CD4-positive, CD25-positive, alpha-beta regulatory T cell (primary cell): ENCODE measurements around the gene SYT6. TPM values are rescaled to one million over a fixed set of nuclear protein-coding genes. Genes with fewer than 3 reads are reported as not detected.

Experiments used
- ATAC-seq, 2 donors: fragments of 150-1000 bp; cut with Tn5 transposase; one replicate each; pipeline ENCODE4 v1.10.0; 2021; ENCODE audit warnings: low read depth in 2 of 2, moderate number of reproducible peaks in 2 of 2, moderate library complexity in 1 of 2
- DNase-seq, 3 donors: peaks; one replicate each; pipeline versions ENCODE4 v3.0.0 to v3.0.0-alpha.2; 2012 to 2022; ENCODE audit warnings: mixed read lengths in 1 of 3
- H3K27ac ChIP-seq: one replicate; pipeline ENCODE4 v1.7.0; 2013; ENCODE audit warnings: mild to moderate bottlenecking, low read length; ENCODE audit not compliant: insufficient read depth, poor library complexity, severe bottlenecking
- H3K27me3 ChIP-seq: one replicate; pipeline ENCODE4 v1.7.0; 2013; ENCODE audit warnings: low read length; ENCODE audit not compliant: control insufficient read depth, insufficient read depth
- H3K36me3 ChIP-seq: one replicate; pipeline ENCODE4 v1.7.0; 2013; ENCODE audit warnings: mild to moderate bottlenecking, low read length, moderate library complexity; ENCODE audit not compliant: control insufficient read depth, insufficient read depth
- H3K4me1 ChIP-seq: 2 replicates; pipeline ENCODE4 v1.7.0; 2013; ENCODE audit warnings: mild to moderate bottlenecking, low read length; ENCODE audit not compliant: insufficient read depth, control insufficient read depth, poor library complexity, severe bottlenecking
- H3K4me3 ChIP-seq: one replicate; pipeline ENCODE4 v1.7.0; 2013; ENCODE audit warnings: low read depth, mild to moderate bottlenecking, low read length, moderate library complexity
- H3K9me3 ChIP-seq, 2 experiments: 1 replicate in 1 of 2; 2 replicates in 1 of 2; pipeline ENCODE4 v1.7.0; 2013; ENCODE audit warnings: low read length in 2 of 2, mild to moderate bottlenecking in 1 of 2, moderate library complexity in 1 of 2; ENCODE audit not compliant: control insufficient read depth in 2 of 2
- H3K27ac Mint-ChIP-seq, 3 donors: one replicate each; pipeline ENCODE4 v1.8.0; 2020 to 2022; ENCODE audit warnings: mild to moderate bottlenecking in 3 of 3, mixed read lengths in 3 of 3, moderate library complexity in 2 of 3
- H3K27me3 Mint-ChIP-seq: one replicate; pipeline ENCODE4 v1.8.0; 2022; ENCODE audit warnings: mild to moderate bottlenecking, mixed read lengths
- H3K36me3 Mint-ChIP-seq: one replicate; pipeline ENCODE4 v1.8.0; 2020; ENCODE audit warnings: mixed read lengths
- H3K4me1 Mint-ChIP-seq, 4 donors: one replicate each; pipeline ENCODE4 v1.8.0; 2020 to 2022; ENCODE audit warnings: mixed read lengths in 4 of 4, mild to moderate bottlenecking in 1 of 4
- H3K4me3 Mint-ChIP-seq, 4 donors: one replicate each; pipeline ENCODE4 v1.8.0; 2020 to 2022; ENCODE audit warnings: mild to moderate bottlenecking in 4 of 4, mixed read lengths in 4 of 4, moderate library complexity in 3 of 4
- H3K9me3 Mint-ChIP-seq, 7 donors: one replicate each; pipeline ENCODE4 v1.8.0; 2020 to 2022; ENCODE audit warnings: mixed read lengths in 7 of 7, mild to moderate bottlenecking in 3 of 7, moderate library complexity in 2 of 7
- polyA plus RNA-seq, 4 donors: library from polyadenylated mRNA; unstranded; fragments of 300-500 nt; fragmentation: Illumina TruSeq; gene quantifications; one replicate each; pipeline ENCODE4 v1.2.3, GENCODE V29; 2021
- total RNA-seq: library from RNA; stranded (reverse); gene quantifications from one replicate; pipeline ENCODE4 v1.2.3, GENCODE V29; 2022

Gene SYT6
- total RNA-seq, result 0.17 TPM
- polyA plus RNA-seq, result not detected

- H3K27ac Mint-ChIP-seq, result peak within 1 kb of the TSS in 1 of 3 donors; percentile 9
- peaks cover 76% of the 10 kb centered on the region for H3K27me3 Mint-ChIP-seq
- Histone ChIP-seq H3K4me1 (peaks cover 19% of the 10 kb centered on the region), H3K27ac (no peak within 1 kb of the TSS), H3K9me3 (no peaks in the 10 kb centered on the region), H3K27me3 (peaks cover 21% of the 10 kb centered on the region), H3K36me3 (no peaks in the 10 kb centered on the region), H3K4me3 (peak within 1 kb of the TSS; percentile 15)
- peaks cover 0 to 21% (median 10%) of the 10 kb centered on the region in 4 donors for H3K4me1 Mint-ChIP-seq
- peaks cover 0 to 5% (median 1%) of the 10 kb centered on the region in 7 donors for H3K9me3 Mint-ChIP-seq
- H3K36me3 Mint-ChIP-seq, result no peaks in the 10 kb centered on the region
- ATAC-seq (no peak), DNase-seq (no peak)
- peak within 1 kb of the TSS in 3 of 4 donors; percentile 48 to 76 (median 72) for H3K4me3 Mint-ChIP-seq
Observed at GRCh38 chr1:114153261-114154145, at the start of gene SYT6. TSS of gene SYT6 (minus strand) at chr1:114153869. CDS start at chr1:114153772, 97 bp downstream.

- H3K9me3 ChIP-seq, result no peaks in the 10 kb centered on the region
- ATAC-seq (no peak), DNase-seq (no peak)
- Mint-ChIP-seq H3K4me3 (no peak overlapping the region), H3K27ac (peak overlapping the region in 1 of 3 donors; percentile 54), H3K4me1 (no peaks in the 10 kb centered on the region), H3K36me3 (no peaks in the 10 kb centered on the region), H3K9me3 (peaks cover 0 to 4% (median 0%) of the 10 kb centered on the region in 7 donors), H3K27me3 (peaks cover 22% of the 10 kb centered on the region)
- peaks cover 9% of the 10 kb centered on the region for H3K27me3 ChIP-seq
- H3K27ac ChIP-seq, result no peak overlapping the region
- no peak overlapping the region for H3K4me3 ChIP-seq
- no peaks in the 10 kb centered on the region for H3K36me3 ChIP-seq
- H3K4me1 ChIP-seq, result no peaks in the 10 kb centered on the region
Observed at GRCh38 chr1:114201486-114201885, 47.8 kb upstream of the SYT6 start.

GRCh38 chr1:114199017-114199594 is 45.4 kb upstream of the SYT6 start:
- no peak overlapping the region for H3K27ac Mint-ChIP-seq
- Histone ChIP-seq H3K4me1 (no peaks in the 10 kb centered on the region), H3K4me3 (no peak overlapping the region), H3K27ac (no peak overlapping the region), H3K9me3 (no peaks in the 10 kb centered on the region), H3K36me3 (no peaks in the 10 kb centered on the region), H3K27me3 (peaks cover 9% of the 10 kb centered on the region)
- peaks cover 0 to 3% (median 0%) of the 10 kb centered on the region in 4 donors for H3K4me1 Mint-ChIP-seq
- ATAC-seq (no peak), DNase-seq (no peak)
- H3K27me3 Mint-ChIP-seq, result peaks cover 31% of the 10 kb centered on the region
- H3K4me3 Mint-ChIP-seq, result no peak overlapping the region
- H3K9me3 Mint-ChIP-seq, result peaks cover 0 to 6% (median 0%) of the 10 kb centered on the region in 7 donors
- H3K36me3 Mint-ChIP-seq, result no peaks in the 10 kb centered on the region

GRCh38 chr1:114196992-114197907 is 43.6 kb upstream of the SYT6 start:
- Mint-ChIP-seq H3K4me1 (peaks cover 0 to 3% (median 0%) of the 10 kb centered on the region in 4 donors), H3K9me3 (peaks cover 0 to 6% (median 0%) of the 10 kb centered on the region in 7 donors), H3K27ac (no peak overlapping the region), H3K4me3 (no peak overlapping the region), H3K27me3 (peaks cover 27% of the 10 kb centered on the region), H3K36me3 (no peaks in the 10 kb centered on the region)
- H3K27me3 ChIP-seq, result peaks cover 9% of the 10 kb centered on the region
- H3K9me3 ChIP-seq, result no peaks in the 10 kb centered on the region
- no peak overlapping the region for H3K4me3 ChIP-seq
- no peak overlapping the region for H3K27ac ChIP-seq
- no peaks in the 10 kb centered on the region for H3K36me3 ChIP-seq
- ATAC-seq, result no peak
- no peak for DNase-seq
- no peaks in the 10 kb centered on the region for H3K4me1 ChIP-seq

GRCh38 chr1:114195819-114196218 is 42.1 kb upstream of the SYT6 start:
- Histone ChIP-seq H3K9me3 (no peaks in the 10 kb centered on the region), H3K36me3 (no peaks in the 10 kb centered on the region), H3K27me3 (peaks cover 9% of the 10 kb centered on the region), H3K27ac (no peak overlapping the region), H3K4me1 (no peaks in the 10 kb centered on the region), H3K4me3 (no peak overlapping the region)
- Mint-ChIP-seq H3K9me3 (peaks cover 0 to 2% (median 0%) of the 10 kb centered on the region in 7 donors), H3K36me3 (no peaks in the 10 kb centered on the region), H3K27ac (no peak overlapping the region), H3K4me3 (no peak overlapping the region), H3K27me3 (peaks cover 20% of the 10 kb centered on the region), H3K4me1 (peaks cover 0 to 3% (median 0%) of the 10 kb centered on the region in 4 donors)
- no peak for DNase-seq
- no peak for ATAC-seq

GRCh38 chr1:114192328-114192727 is 38.7 kb upstream of the SYT6 start:
- DNase-seq (no peak), ATAC-seq (no peak)
- no peaks in the 10 kb centered on the region for H3K36me3 Mint-ChIP-seq
- no peaks in the 10 kb centered on the region for H3K36me3 ChIP-seq
- peaks cover 24% of the 10 kb centered on the region for H3K27me3 Mint-ChIP-seq
- peaks cover 0 to 3% (median 0%) of the 10 kb centered on the region in 4 donors for H3K4me1 Mint-ChIP-seq
- H3K27ac ChIP-seq, result no peak overlapping the region
- H3K4me3 ChIP-seq, result no peak overlapping the region
- H3K4me1 ChIP-seq, result no peaks in the 10 kb centered on the region
- no peaks in the 10 kb centered on the region for H3K9me3 ChIP-seq
- H3K27me3 ChIP-seq, result peaks cover 2% of the 10 kb centered on the region
- no peak overlapping the region for H3K4me3 Mint-ChIP-seq
- peaks cover 0 to 2% (median 0%) of the 10 kb centered on the region in 7 donors for H3K9me3 Mint-ChIP-seq
- no peak overlapping the region for H3K27ac Mint-ChIP-seq

- H3K4me1 Mint-ChIP-seq, result no peaks in the 10 kb centered on the region
- Histone ChIP-seq H3K4me1 (no peaks in the 10 kb centered on the region), H3K27ac (no peak overlapping the region), H3K27me3 (no peaks in the 10 kb centered on the region), H3K9me3 (no peaks in the 10 kb centered on the region), H3K36me3 (no peaks in the 10 kb centered on the region), H3K4me3 (no peak overlapping the region)
- ATAC-seq (no peak), DNase-seq (no peak)
- H3K27me3 Mint-ChIP-seq, result peaks cover 4% of the 10 kb centered on the region
- H3K9me3 Mint-ChIP-seq, result no peaks in the 10 kb centered on the region
- H3K27ac Mint-ChIP-seq, result no peak overlapping the region
- no peaks in the 10 kb centered on the region for H3K36me3 Mint-ChIP-seq
- no peak overlapping the region for H3K4me3 Mint-ChIP-seq
Observed at GRCh38 chr1:114189398-114189797, 35.7 kb upstream of the SYT6 start.
